CD4-positive, alpha-beta T cell treated with Interleukin-6 for 4 hours (primary cell): ENCODE measurements around the gene DGKZ.
"Not testable (repeated sequence)": the region's sequence is repeated elsewhere in the genome, so short reads cannot be mapped to it uniquely, and the experiment has no call there.

ENCODE experiments used
- DNase-seq: peaks from one replicate; pipeline ENCODE4 v3.0.0-alpha.2; 2020; ENCODE audit warnings: mixed read lengths

DGKZ gene

GRCh38 chr11:46369458-46370152 lies 22.3 kb downstream of the DGKZ start:
- peak; percentile 66 for DNase-seq

- DNase-seq: no peak
Measured at GRCh38 chr11:46370253-46370652, 23.0 kb downstream of the DGKZ start.

GRCh38 chr11:46371262-46371661 lies 24.0 kb downstream of the DGKZ start:
- not testable (repeated sequence) for DNase-seq

- no peak for DNase-seq
Measured at GRCh38 chr11:46372086-46372485, 24.8 kb downstream of the DGKZ start.

- DNase-seq: not testable (repeated sequence)
Measured at GRCh38 chr11:46372501-46372900, 25.2 kb downstream of the DGKZ start.

- no peak for DNase-seq
Measured at GRCh38 chr11:46373787-46374740, 26.8 kb downstream of the DGKZ start.

- no peak for DNase-seq
Measured at GRCh38 chr11:46374815-46375214, 27.6 kb downstream of the DGKZ start.

GRCh38 chr11:46375392-46376101 lies 28.3 kb downstream of the DGKZ start:
- no peak for DNase-seq

GRCh38 chr11:46376258-46377050 lies 29.2 kb downstream of the DGKZ start:
- no peak for DNase-seq

GRCh38 chr11:46377290-46377689 lies 30.0 kb downstream of the DGKZ start:
- no peak for DNase-seq

GRCh38 chr11:46377831-46378230 lies 30.6 kb downstream of the DGKZ start:
- no peak for DNase-seq

GRCh38 chr11:46378296-46378695 lies 31.0 kb downstream of the DGKZ start:
- DNase-seq: no peak

- DNase-seq: no peak
Measured at GRCh38 chr11:46378811-46379481, 31.7 kb downstream of the DGKZ start.

- peak; percentile 14 for DNase-seq
Measured at GRCh38 chr11:46379482-46380293, 32.4 kb downstream of the DGKZ start.

- DNase-seq: peak; percentile 65
Measured at GRCh38 chr11:46380340-46381047, 33.2 kb downstream of the DGKZ start.

- DNase-seq: peak; percentile 25
Measured at GRCh38 chr11:46381048-46381818, 34.0 kb downstream of the DGKZ start, which contains the start of gene MDK. TSS of gene MDK (plus strand) at chr11:46381669. CDS start at chr11:46382058, 389 bp downstream.

- peak; percentile 34 for DNase-seq
Measured at GRCh38 chr11:46381819-46382645, 34.8 kb downstream of the DGKZ start.

- DNase-seq: no peak
Measured at GRCh38 chr11:46382646-46383403, 35.6 kb downstream of the DGKZ start.
